KMS-11 (cell line): ENCODE data around the gene CT45A6.
"Not testable (repeated sequence)": the region's sequence is repeated elsewhere in the genome, so short reads cannot be mapped to it uniquely, and the experiment has no call there.

Experiments used
- H2AFZ ChIP-seq: fragments of 200-600 bp; sonication (generic); 2 replicates; pipeline ENCODE4 v1.6.1; 2016; ENCODE audit warnings: antibody characterized with exemption, mixed run types, low read depth
- H3K27ac ChIP-seq: fragments of 200-600 bp; sonication (generic); 2 replicates; pipeline ENCODE4 v1.6.1; 2016; ENCODE audit warnings: mild to moderate bottlenecking, mixed run types
- H3K27me3 ChIP-seq: fragments of 200-600 bp; sonication (generic); 2 replicates; pipeline ENCODE4 v1.6.1; 2017; ENCODE audit warnings: mild to moderate bottlenecking, low read depth, mixed run types, moderate library complexity; ENCODE audit not compliant: insufficient read depth
- H3K36me3 ChIP-seq: fragments of 200-600 bp; sonication (generic); 2 replicates; pipeline ENCODE4 v1.6.1; 2017; ENCODE audit warnings: mild to moderate bottlenecking, mixed run types; ENCODE audit not compliant: insufficient read depth
- H3K4me1 ChIP-seq: fragments of 200-600 bp; sonication (generic); 2 replicates; pipeline ENCODE4 v1.6.1; 2016; ENCODE audit warnings: mild to moderate bottlenecking, low read depth, mixed run types; ENCODE audit not compliant: poor library complexity, severe bottlenecking
- H3K4me2 ChIP-seq: fragments of 200-600 bp; sonication (generic); 2 replicates; pipeline ENCODE4 v1.7.0; 2016; ENCODE audit warnings: mild to moderate bottlenecking, mixed run types
- H3K4me3 ChIP-seq: fragments of 200-600 bp; sonication (generic); IDR thresholded peaks from 2 replicates; pipeline ENCODE4 v1.6.1; 2017; ENCODE audit warnings: low read depth, low read length, mixed read lengths; ENCODE audit not compliant: insufficient read depth
- H3K79me2 ChIP-seq: fragments of 200-600 bp; sonication (generic); 2 replicates; pipeline ENCODE4 v1.6.1; 2016; ENCODE audit warnings: low read depth, mixed run types; ENCODE audit not compliant: insufficient read depth
- H3K9ac ChIP-seq: fragments of 200-600 bp; sonication (generic); 2 replicates; pipeline ENCODE4 v1.6.1; 2016; ENCODE audit warnings: mild to moderate bottlenecking, mixed run types
- H4K20me1 ChIP-seq: fragments of 200-600 bp; sonication (generic); 2 replicates; pipeline ENCODE4 v1.6.1; 2016; ENCODE audit warnings: mild to moderate bottlenecking, mixed run types; ENCODE audit not compliant: insufficient read depth

Gene CT45A6

DNA sequence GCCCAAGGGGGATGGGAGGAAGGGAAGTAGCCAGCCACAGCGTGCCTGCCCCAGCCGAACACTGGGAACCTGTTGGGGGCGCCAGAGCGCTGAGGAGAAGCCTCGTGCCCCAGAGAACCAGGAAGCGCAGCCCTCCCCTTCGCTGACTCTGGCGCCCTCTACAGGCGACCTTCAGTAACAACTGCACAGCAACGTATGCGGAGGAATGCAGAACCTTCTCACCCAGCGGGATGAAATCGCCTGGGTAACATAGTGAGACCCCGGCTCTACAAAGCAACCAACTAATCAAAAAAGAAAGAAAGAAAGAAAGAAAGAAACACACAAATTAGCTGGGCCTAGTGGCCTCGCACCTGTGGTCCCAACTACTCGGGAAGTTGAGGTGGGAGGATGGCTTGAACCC, at the start of gene CT45A6:
Gene CT45A6, minus strand, starts transcription at position 101 of the 400 bp plus-strand sequence. CDS start 3,794 bp downstream, outside the sequence.
- not testable (repeated sequence) for H4K20me1 ChIP-seq, H3K27me3 ChIP-seq, H3K27ac ChIP-seq, H3K79me2 ChIP-seq, H3K4me3 ChIP-seq, H3K9ac ChIP-seq, H2AFZ ChIP-seq, H3K36me3 ChIP-seq, H3K4me1 ChIP-seq, H3K4me2 ChIP-seq

DNA sequence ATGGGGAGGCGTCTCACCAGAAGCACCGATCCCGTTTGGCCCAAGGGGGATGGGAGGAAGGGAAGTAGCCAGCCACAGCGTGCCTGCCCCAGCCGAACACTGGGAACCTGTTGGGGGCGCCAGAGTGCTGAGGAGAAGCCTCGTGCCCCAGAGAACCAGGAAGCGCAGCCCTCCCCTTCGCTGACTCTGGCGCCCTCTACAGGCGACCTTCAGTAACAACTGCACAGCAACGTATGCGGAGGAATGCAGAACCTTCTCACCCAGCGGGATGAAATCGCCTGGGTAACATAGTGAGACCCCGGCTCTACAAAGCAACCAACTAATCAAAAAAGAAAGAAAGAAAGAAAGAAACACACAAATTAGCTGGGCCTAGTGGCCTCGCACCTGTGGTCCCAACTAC, 34.6 kb upstream of the CT45A6 start, which contains the start of gene CT45A7:
Gene CT45A7, minus strand, starts transcription at position 101 of the 400 bp plus-strand sequence. CDS start 3,747 bp downstream, outside the sequence.
- not testable (repeated sequence) for H3K79me2 ChIP-seq, H3K4me1 ChIP-seq, H3K4me2 ChIP-seq, H3K36me3 ChIP-seq, H4K20me1 ChIP-seq, H3K27ac ChIP-seq, H3K27me3 ChIP-seq, H3K4me3 ChIP-seq, H2AFZ ChIP-seq, H3K9ac ChIP-seq

- H3K4me3 ChIP-seq, H3K9ac ChIP-seq, H3K4me2 ChIP-seq, H3K27ac ChIP-seq, H2AFZ ChIP-seq, H4K20me1 ChIP-seq, H3K4me1 ChIP-seq, H3K27me3 ChIP-seq, H3K36me3 ChIP-seq, H3K79me2 ChIP-seq: not testable (repeated sequence)
Observed at GRCh38 chrX:135819912-135820311, 17.3 kb upstream of the CT45A6 start, which contains the start of gene CT45A2. Gene CT45A2, minus strand, starts transcription at chrX:135820012. Its CDS starts 3,747 bp downstream, at chrX:135816265.

GRCh38 chrX:135785403-135785802, 17.2 kb downstream of the CT45A6 start, which contains the start of gene CT45A5:
Gene CT45A5, minus strand, starts transcription at chrX:135785503. Its CDS starts 3,774 bp downstream, at chrX:135781729.
- H4K20me1 ChIP-seq, H2AFZ ChIP-seq, H3K4me1 ChIP-seq, H3K4me3 ChIP-seq, H3K9ac ChIP-seq, H3K36me3 ChIP-seq, H3K27me3 ChIP-seq, H3K4me2 ChIP-seq, H3K79me2 ChIP-seq, H3K27ac ChIP-seq: not testable (repeated sequence)

GRCh38 chrX:135768091-135768490, 34.5 kb downstream of the CT45A6 start, which contains the start of gene CT45A3:
Gene CT45A3, minus strand, starts transcription at chrX:135768191. Its CDS starts 3,747 bp downstream, at chrX:135764444.
- not testable (repeated sequence) for H2AFZ ChIP-seq, H4K20me1 ChIP-seq, H3K36me3 ChIP-seq, H3K79me2 ChIP-seq, H3K27me3 ChIP-seq, H3K4me1 ChIP-seq, H3K4me3 ChIP-seq, H3K27ac ChIP-seq, H3K4me2 ChIP-seq, H3K9ac ChIP-seq

DNA sequence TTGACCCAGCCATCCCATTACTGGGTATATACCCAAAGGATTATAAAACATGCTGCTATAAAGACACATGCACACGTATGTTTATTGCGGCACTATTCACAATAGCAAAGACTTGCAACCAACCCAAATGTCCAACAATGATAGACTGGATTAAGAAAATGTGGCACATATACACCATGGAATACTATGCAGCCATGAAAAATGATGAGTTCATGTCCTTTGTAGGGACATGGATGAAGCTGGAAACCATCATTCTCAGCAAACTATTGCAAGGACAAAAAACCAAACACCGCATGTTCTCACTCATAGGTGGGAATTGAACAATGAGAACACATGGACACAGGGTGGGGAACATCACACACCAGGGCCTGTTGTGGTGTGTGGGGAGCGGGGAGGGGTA, 57.8 kb downstream of the CT45A6 start:
- not testable (repeated sequence) for H3K27me3 ChIP-seq, H3K4me3 ChIP-seq, H2AFZ ChIP-seq, H3K4me2 ChIP-seq, H3K36me3 ChIP-seq, H3K4me1 ChIP-seq, H3K27ac ChIP-seq, H3K79me2 ChIP-seq, H3K9ac ChIP-seq, H4K20me1 ChIP-seq
